GM12865 (cell line): ENCODE measurements around the gene LDLRAD4.

Experiments
- DNase-seq: peaks from one replicate; pipeline ENCODE4 v3.0.0; 2010; ENCODE audit warnings: low read depth
- H3K4me3 ChIP-seq: 2 replicates; pipeline ENCODE4 v1.5.1; 2011; ENCODE audit warnings: mild to moderate bottlenecking, low read depth, low read length, control low read depth
- TF ChIP-seq, protein P1 (sequence below): IDR thresholded peaks from 2 replicates; pipeline ENCODE4 v1.5.1; 2011; ENCODE audit warnings: low read length, control low read depth, low read depth, inconsistent platforms; ENCODE audit not compliant: insufficient read depth; ENCODE audit errors: missing control alignments

The LDLRAD4 gene

DNA sequence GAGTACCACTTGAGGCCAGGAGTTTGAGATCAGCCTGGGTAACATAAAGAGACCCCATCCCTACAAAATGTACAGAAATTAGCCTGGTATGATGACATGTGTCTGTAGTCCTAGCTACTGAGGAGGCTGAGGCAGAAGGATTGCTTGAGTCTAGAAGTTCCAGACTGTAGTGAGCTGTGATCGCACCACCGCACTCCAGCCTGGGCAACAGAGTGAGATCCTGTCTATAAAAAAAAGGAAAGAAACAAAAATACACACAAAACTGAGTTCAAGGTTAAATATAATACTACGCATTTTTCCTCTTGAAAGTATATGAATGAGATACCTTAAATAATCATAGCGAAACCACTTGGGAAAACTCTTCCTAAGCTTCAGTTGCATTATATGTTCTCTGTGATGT, 94.0 kb downstream of the LDLRAD4 start:
- DNase-seq, result no peak

DNA sequence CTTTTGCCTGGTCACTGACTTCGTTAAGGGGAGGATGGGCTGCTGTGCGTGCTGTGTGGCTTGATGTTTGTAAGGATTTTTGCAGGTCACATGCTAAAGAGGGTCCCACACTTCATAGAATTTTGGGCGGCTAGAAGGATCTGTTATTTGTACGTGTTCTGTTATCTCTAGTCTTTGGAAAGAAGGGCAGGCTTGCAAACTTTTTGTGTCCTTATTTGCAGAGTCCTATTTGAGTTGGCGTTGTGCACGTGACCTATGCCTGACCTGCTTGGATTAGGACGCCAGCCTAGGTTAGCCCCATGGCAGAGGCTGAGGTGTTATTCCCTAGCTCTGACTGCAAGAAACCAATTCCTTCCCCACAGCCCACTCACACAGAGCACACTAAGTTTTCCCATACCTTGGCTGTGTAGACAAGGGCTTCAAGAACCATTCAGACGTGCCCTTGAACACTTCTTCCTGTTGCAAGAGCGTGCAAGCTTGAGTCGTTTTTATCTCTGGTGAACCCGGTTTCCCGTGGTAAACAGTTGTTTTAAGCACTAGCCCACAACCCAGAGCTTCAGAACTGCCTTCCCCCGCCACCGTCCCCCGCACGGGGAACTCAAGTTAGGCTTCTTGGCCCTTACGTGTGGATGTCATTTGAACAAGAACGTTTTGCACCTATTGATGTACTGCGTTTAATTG, 94.6 kb downstream of the LDLRAD4 start:
- H3K4me3 ChIP-seq, result no peak overlapping the region
- TF ChIP-seq, protein P1, sequence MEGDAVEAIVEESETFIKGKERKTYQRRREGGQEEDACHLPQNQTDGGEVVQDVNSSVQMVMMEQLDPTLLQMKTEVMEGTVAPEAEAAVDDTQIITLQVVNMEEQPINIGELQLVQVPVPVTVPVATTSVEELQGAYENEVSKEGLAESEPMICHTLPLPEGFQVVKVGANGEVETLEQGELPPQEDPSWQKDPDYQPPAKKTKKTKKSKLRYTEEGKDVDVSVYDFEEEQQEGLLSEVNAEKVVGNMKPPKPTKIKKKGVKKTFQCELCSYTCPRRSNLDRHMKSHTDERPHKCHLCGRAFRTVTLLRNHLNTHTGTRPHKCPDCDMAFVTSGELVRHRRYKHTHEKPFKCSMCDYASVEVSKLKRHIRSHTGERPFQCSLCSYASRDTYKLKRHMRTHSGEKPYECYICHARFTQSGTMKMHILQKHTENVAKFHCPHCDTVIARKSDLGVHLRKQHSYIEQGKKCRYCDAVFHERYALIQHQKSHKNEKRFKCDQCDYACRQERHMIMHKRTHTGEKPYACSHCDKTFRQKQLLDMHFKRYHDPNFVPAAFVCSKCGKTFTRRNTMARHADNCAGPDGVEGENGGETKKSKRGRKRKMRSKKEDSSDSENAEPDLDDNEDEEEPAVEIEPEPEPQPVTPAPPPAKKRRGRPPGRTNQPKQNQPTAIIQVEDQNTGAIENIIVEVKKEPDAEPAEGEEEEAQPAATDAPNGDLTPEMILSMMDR, result no peak
- no peak for DNase-seq

More for the DNA sequence above, 94.0 kb downstream of the LDLRAD4 start:
- no peak overlapping the region for H3K4me3 ChIP-seq
- TF ChIP-seq, protein P1, result no peak

DNA sequence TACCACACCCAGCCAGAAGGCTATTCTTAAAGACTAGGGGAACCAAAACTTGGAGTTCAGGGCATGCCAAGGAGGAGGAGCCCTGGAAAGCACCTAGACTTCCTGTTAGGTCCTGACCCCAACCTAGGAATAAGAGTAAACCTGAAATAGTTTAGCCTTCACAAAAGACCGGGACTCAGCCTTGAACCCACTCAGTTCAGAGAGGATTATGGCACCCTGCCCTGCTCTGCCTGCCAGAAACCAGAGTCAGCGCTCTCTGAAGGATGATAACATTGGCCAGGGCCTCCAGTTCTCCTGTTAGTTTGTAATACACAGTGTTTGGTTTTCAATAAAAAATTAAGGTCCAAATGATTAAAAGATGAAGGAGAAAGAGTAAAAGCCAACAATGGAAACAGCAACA, 96.4 kb downstream of the LDLRAD4 start:
- DNase-seq, result no peak
- TF ChIP-seq, protein P1, result no peak
- no peak overlapping the region for H3K4me3 ChIP-seq

DNA sequence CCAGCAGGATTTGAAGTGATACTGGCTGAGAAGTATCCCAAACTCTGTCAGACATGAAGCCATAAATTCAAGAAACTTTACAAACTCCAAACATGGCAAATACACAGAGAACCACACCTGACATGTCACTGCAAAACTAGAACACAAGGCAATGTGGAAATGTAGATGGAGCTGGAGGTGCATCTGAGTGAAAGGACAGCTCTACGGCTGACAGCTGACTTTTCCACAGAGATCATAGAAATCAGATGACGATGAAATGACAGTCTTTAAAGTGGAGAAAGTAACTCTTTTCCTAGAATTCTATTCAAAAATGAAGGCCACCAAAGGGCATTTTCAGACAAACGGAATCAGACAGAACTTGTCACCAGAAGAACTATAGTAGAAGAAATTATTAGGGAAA, 97.5 kb downstream of the LDLRAD4 start:
- TF ChIP-seq, protein P1, result no peak
- no peak for DNase-seq

DNA sequence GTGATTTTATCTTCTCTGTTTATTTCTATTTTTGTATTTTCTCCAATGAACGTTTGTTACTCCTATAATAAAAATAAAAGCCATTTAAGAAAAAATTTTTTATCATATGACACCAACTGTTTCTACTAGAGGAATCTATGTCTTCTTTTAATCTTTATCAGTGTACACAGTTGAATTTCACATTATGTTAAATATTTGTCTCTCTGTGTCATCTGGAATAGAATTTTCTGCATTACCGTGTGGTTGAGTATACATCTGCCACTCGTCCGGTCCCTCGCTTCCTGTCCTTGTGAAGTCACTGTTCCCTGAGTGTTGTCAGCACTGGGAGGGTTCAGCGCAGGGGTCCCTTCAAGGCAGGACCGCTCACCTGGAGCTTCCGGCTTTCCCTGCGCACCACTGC, 99.2 kb downstream of the LDLRAD4 start:
- no peak overlapping the region for H3K4me3 ChIP-seq
- no peak for DNase-seq
- TF ChIP-seq, protein P1, result no peak

More for the DNA sequence above, 97.5 kb downstream of the LDLRAD4 start:
- no peak overlapping the region for H3K4me3 ChIP-seq

DNA sequence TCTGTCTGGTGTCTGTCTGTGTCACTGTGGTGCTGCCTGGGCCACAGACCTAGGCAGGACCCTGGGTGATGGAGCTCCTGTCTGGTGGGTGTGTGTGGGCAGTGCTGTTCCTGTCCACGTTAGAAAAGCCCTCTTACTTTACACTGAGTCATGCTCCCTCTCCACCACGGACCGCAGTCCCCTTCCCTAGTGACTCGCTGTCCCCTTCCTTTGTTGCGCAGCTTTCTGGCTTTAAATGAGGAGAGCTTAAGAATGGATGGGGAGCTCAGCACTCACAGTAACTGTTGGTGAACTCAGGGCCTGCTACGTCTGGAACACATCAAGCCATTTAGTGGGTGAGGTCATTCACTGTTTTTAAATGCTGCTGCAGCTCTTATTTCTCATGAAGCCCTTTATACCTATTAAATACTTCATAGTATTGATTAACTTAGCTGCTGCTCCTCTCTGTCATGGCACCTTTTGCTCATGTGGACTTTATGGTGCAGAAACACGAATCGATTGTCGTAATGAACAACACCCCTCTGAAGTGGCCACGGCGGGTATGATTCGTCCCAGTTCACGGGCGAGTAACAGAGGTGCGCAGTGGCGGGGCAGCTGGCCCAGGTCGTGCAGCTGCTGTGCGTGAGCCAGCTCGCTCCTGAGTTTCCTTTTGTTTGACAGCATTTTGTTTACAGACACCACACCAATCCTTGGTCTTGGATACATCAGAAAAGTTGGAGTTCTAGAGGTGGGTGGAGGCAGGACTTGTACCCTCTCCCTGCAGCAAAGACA, 100.4 kb downstream of the LDLRAD4 start:
- no peak for DNase-seq
- H3K4me3 ChIP-seq, result no peak overlapping the region
- TF ChIP-seq, protein P1, result no peak
